Measurements from ENCODE around the gene YIPF5.

DNA sequence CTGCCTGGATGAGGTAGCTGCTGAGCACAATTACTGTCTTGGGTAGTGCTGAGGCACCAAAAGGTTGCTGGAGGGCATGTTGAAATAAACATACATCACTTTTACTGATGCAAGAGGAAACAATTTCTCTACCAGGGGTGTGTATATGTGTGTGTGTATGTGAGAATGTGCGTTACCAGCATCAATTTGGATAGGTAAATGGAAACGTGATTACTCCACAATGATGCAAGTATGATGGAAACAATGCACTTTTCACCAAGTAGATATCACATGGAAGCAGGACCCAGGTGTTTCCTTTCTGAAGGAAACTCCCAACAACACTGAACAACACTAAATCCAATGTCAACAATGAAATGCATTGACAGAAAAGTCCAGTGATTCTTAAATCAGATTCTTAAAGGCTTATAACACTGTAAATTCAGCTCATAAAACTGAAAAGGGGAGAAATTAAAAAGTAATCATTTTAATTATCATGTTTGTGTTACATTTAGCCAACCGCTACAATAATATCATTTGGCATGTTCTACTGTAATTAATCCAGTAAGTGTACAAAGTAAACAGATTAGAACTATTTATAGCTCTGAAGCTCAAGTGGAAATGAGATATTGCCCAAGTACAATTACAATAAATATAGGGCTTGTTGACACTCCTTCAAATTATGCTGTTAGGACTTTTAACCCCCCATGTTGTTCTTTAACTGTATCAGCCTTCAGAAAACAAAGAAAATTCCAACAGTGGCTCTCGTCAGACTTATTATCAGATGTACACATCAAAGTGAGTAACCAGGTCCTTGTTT, 25.3 kb downstream of the YIPF5 start:
- TF ChIP-seq, protein P1, sequence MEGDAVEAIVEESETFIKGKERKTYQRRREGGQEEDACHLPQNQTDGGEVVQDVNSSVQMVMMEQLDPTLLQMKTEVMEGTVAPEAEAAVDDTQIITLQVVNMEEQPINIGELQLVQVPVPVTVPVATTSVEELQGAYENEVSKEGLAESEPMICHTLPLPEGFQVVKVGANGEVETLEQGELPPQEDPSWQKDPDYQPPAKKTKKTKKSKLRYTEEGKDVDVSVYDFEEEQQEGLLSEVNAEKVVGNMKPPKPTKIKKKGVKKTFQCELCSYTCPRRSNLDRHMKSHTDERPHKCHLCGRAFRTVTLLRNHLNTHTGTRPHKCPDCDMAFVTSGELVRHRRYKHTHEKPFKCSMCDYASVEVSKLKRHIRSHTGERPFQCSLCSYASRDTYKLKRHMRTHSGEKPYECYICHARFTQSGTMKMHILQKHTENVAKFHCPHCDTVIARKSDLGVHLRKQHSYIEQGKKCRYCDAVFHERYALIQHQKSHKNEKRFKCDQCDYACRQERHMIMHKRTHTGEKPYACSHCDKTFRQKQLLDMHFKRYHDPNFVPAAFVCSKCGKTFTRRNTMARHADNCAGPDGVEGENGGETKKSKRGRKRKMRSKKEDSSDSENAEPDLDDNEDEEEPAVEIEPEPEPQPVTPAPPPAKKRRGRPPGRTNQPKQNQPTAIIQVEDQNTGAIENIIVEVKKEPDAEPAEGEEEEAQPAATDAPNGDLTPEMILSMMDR (IDR thresholded peaks at IDR 0.05), result no peak
- TF ChIP-seq EZH2 (IDR thresholded peaks at IDR 0.05), result no peak

Data from neural progenitor cell (in vitro differentiated cells).